ENCODE results near the gene SF3A1. TPM values are rescaled to one million over a fixed set of nuclear protein-coding genes. Genes with fewer than 3 reads are reported as not detected.
A peak's percentile ranks its signal among the peaks of the same experiment; 100 is the strongest.

Gene SF3A1
- total and polyA plus RNA-seq, 2 of the 13 experiments (the other 11 are each of a cell fraction or from before 2014, with no cell fraction given) = 10.0 to 22.0 TPM

GRCh38 chr22:30386960-30387827 is 30.5 kb upstream of the SF3A1 start, which contains the start of gene RNF215 (continued):
- TF ChIP-seq, protein P1, sequence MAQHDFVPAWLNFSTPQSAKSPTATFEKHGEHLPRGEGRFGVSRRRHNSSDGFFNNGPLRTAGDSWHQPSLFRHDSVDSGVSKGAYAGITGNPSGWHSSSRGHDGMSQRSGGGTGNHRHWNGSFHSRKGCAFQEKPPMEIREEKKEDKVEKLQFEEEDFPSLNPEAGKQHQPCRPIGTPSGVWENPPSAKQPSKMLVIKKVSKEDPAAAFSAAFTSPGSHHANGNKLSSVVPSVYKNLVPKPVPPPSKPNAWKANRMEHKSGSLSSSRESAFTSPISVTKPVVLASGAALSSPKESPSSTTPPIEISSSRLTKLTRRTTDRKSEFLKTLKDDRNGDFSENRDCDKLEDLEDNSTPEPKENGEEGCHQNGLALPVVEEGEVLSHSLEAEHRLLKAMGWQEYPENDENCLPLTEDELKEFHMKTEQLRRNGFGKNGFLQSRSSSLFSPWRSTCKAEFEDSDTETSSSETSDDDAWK (CRISPR knock-in tag; IDR thresholded peaks at IDR 0.05) = no peak
- 0 out of 2 replicates have a peak, but pooled peaks have one; percentile 42 for TF ChIP-seq ZBTB7A (CRISPR knock-in tag; IDR thresholded peaks at IDR 0.05)
- TF ChIP-seq CTCF (CRISPR knock-in tag; IDR thresholded peaks at IDR 0.05) = peak; percentile 89
- 0 out of 2 replicates have a peak, but pooled peaks have one; percentile 29 for TF ChIP-seq ZNF451 (CRISPR knock-in tag; IDR thresholded peaks at IDR 0.05)
- no peak for TF ChIP-seq MBNL3 (CRISPR knock-in tag; conservative IDR thresholded peaks at IDR 0.05)
- TF ChIP-seq IRF1 (CRISPR knock-in tag; IDR thresholded peaks at IDR 0.05; ENCODE audit: low read depth) = no peak
- TF ChIP-seq, protein P2, sequence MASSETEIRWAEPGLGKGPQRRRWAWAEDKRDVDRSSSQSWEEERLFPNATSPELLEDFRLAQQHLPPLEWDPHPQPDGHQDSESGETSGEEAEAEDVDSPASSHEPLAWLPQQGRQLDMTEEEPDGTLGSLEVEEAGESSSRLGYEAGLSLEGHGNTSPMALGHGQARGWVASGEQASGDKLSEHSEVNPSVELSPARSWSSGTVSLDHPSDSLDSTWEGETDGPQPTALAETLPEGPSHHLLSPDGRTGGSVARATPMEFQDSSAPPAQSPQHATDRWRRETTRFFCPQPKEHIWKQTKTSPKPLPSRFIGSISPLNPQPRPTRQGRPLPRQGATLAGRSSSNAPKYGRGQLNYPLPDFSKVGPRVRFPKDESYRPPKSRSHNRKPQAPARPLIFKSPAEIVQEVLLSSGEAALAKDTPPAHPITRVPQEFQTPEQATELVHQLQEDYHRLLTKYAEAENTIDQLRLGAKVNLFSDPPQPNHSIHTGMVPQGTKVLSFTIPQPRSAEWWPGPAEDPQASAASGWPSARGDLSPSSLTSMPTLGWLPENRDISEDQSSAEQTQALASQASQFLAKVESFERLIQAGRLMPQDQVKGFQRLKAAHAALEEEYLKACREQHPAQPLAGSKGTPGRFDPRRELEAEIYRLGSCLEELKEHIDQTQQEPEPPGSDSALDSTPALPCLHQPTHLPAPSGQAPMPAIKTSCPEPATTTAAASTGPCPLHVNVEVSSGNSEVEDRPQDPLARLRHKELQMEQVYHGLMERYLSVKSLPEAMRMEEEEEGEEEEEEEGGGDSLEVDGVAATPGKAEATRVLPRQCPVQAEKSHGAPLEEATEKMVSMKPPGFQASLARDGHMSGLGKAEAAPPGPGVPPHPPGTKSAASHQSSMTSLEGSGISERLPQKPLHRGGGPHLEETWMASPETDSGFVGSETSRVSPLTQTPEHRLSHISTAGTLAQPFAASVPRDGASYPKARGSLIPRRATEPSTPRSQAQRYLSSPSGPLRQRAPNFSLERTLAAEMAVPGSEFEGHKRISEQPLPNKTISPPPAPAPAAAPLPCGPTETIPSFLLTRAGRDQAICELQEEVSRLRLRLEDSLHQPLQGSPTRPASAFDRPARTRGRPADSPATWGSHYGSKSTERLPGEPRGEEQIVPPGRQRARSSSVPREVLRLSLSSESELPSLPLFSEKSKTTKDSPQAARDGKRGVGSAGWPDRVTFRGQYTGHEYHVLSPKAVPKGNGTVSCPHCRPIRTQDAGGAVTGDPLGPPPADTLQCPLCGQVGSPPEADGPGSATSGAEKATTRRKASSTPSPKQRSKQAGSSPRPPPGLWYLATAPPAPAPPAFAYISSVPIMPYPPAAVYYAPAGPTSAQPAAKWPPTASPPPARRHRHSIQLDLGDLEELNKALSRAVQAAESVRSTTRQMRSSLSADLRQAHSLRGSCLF (CRISPR knock-in tag; IDR thresholded peaks at IDR 0.05; ENCODE audit: borderline replicate concordance) = no peak
- peak; percentile 88 for TF ChIP-seq ZNF441 (CRISPR knock-in tag; IDR thresholded peaks at IDR 0.05; ENCODE audit: borderline replicate concordance)
- TF ChIP-seq, protein P3, sequence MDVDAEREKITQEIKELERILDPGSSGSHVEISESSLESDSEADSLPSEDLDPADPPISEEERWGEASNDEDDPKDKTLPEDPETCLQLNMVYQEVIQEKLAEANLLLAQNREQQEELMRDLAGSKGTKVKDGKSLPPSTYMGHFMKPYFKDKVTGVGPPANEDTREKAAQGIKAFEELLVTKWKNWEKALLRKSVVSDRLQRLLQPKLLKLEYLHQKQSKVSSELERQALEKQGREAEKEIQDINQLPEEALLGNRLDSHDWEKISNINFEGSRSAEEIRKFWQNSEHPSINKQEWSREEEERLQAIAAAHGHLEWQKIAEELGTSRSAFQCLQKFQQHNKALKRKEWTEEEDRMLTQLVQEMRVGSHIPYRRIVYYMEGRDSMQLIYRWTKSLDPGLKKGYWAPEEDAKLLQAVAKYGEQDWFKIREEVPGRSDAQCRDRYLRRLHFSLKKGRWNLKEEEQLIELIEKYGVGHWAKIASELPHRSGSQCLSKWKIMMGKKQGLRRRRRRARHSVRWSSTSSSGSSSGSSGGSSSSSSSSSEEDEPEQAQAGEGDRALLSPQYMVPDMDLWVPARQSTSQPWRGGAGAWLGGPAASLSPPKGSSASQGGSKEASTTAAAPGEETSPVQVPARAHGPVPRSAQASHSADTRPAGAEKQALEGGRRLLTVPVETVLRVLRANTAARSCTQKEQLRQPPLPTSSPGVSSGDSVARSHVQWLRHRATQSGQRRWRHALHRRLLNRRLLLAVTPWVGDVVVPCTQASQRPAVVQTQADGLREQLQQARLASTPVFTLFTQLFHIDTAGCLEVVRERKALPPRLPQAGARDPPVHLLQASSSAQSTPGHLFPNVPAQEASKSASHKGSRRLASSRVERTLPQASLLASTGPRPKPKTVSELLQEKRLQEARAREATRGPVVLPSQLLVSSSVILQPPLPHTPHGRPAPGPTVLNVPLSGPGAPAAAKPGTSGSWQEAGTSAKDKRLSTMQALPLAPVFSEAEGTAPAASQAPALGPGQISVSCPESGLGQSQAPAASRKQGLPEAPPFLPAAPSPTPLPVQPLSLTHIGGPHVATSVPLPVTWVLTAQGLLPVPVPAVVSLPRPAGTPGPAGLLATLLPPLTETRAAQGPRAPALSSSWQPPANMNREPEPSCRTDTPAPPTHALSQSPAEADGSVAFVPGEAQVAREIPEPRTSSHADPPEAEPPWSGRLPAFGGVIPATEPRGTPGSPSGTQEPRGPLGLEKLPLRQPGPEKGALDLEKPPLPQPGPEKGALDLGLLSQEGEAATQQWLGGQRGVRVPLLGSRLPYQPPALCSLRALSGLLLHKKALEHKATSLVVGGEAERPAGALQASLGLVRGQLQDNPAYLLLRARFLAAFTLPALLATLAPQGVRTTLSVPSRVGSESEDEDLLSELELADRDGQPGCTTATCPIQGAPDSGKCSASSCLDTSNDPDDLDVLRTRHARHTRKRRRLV (CRISPR knock-in tag; IDR thresholded peaks at IDR 0.05) = no peak
- TF ChIP-seq ZNF335 (CRISPR knock-in tag; IDR thresholded peaks at IDR 0.05) = no peak; the same call in 1 of the 2 replicates
- TF ChIP-seq RAD51 (IDR thresholded peaks at IDR 0.05; ENCODE audit: borderline replicate concordance) = no peak
- no peak for TF ChIP-seq ARNT2 (CRISPR knock-in tag; IDR thresholded peaks at IDR 0.05; ENCODE audit: low read depth)
- TF ChIP-seq FLYWCH1 (CRISPR knock-in tag; IDR thresholded peaks at IDR 0.05) = no peak
- no peak for TF ChIP-seq KDM1A (CRISPR knock-in tag; IDR thresholded peaks at IDR 0.05)
